Body of pancreas (tissue), 4 donors: ENCODE measurements around the gene ALPL. TPM values are rescaled to one million over a fixed set of nuclear protein-coding genes. Genes with fewer than 3 reads are reported as not detected.

ENCODE experiments used
- ATAC-seq: fragments of 150-250 bp; one replicate; pipeline ENCODE4 v1.9.1; 2016
- DNase-seq, 4 donors: peaks; one replicate each; pipeline ENCODE4 v3.0.0-alpha.2; 2019
- H3K27ac ChIP-seq, 4 donors: fragments of 200-600 bp; sonication (generic); 1 replicate in 3 of 4; 2 replicates in 1 of 4; pipeline versions ENCODE4 v1.5.1 to v1.6.1; 2016 to 2019; ENCODE audit warnings: mild to moderate bottlenecking in 1 of 4, mixed read lengths in 1 of 4, moderate library complexity in 1 of 4
- H3K27me3 ChIP-seq, 2 donors: fragments of 200-600 bp; sonication (generic); one replicate each; pipeline ENCODE4 v1.6.0; 2016; ENCODE audit warnings: mild to moderate bottlenecking in 1 of 2
- H3K36me3 ChIP-seq, 2 donors: fragments of 200-600 bp; sonication (generic); replicated peaks in 1 of 2; 2 replicates each; pipeline ENCODE4 v1.5.1; 2016; ENCODE audit warnings: low read depth in 2 of 2; ENCODE audit not compliant: insufficient read depth in 1 of 2
- H3K4me1 ChIP-seq: fragments of 200-600 bp; sonication (generic); one replicate; pipeline ENCODE4 v1.6.0; 2016
- H3K4me3 ChIP-seq, 2 donors: fragments of 200-600 bp; sonication (generic); 1 replicate in 1 of 2; 2 replicates in 1 of 2; pipeline ENCODE4 v1.5.1; 2016 to 2019
- H3K9me3 ChIP-seq, 3 donors: fragments of 200-600 bp; sonication (generic); 1 replicate in 2 of 3; 2 replicates in 1 of 3; pipeline ENCODE4 v1.5.1; 2016
- POLR2A ChIP-seq, 3 donors: fragments of 450-650 bp; IDR thresholded peaks; one replicate each; pipeline ENCODE4 v1.6.1; 2016; ENCODE audit warnings: antibody characterized with exemption in 3 of 3, mild to moderate bottlenecking in 2 of 3
- WGBS, 2 donors: methylation state at CpG; one replicate each; pipeline ENCODE4 v1.1.5; 2017; 5-methylcytosine and 5-hydroxymethylcytosine counted together
- intact Hi-C: fragments of 100-400 bp; cut with DNase I; formaldehyde crosslinking; loops from one replicate; pipeline ENCODE4 v1.15.1; 2023
- total RNA-seq, 2 donors: library from RNA; depleted of rRNA; stranded (reverse); fragments of >200 nt; gene quantifications; one replicate each; pipeline ENCODE4 v1.1.0, GENCODE V29; 2016
- TF ChIP-seq, protein P1 (sequence below), 7 experiments: fragments of 450-650 bp in 4 of 7; fragments of 200-600 bp in 3 of 7; sonication (generic) in 3 of 7; IDR thresholded peaks; one replicate each; pipeline ENCODE4 v1.5.1; 2016 to 2019; ENCODE audit warnings: antibody characterized with exemption in 7 of 7

ALPL gene
- total RNA-seq, 2 donors from 2014 or later = 3.4 to 10.9 TPM

DNA sequence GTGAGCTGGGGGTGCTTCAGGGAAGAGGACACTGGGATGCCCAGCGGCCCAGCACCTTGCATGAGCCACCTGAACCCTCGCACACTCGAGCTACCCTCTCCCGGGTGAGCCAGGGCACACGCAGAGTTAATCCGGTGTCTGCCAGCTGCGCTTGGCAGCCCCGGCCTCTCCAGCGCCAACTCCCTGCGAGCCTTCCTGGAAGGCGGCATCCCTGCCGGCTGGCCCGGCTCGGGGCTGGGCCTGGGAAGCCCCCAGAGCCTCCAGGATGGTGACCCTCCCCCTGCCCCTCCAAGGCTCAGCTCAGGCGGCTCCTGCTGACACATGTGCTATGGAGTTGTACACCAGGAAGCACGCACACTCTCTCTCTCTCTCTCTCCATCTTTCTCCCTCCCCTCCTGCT is 111.3 kb downstream of the ALPL start:
- DNase-seq (peak; percentile 56 to 71 (median 62)), ATAC-seq (no peak)
- no peaks in the 10 kb centered on the region for H3K27me3 ChIP-seq
- WGBS, 2 donors = 8 to 17% methylated on average over 10 to 16 of the region's 16 CpGs
- TF ChIP-seq, protein P1, sequence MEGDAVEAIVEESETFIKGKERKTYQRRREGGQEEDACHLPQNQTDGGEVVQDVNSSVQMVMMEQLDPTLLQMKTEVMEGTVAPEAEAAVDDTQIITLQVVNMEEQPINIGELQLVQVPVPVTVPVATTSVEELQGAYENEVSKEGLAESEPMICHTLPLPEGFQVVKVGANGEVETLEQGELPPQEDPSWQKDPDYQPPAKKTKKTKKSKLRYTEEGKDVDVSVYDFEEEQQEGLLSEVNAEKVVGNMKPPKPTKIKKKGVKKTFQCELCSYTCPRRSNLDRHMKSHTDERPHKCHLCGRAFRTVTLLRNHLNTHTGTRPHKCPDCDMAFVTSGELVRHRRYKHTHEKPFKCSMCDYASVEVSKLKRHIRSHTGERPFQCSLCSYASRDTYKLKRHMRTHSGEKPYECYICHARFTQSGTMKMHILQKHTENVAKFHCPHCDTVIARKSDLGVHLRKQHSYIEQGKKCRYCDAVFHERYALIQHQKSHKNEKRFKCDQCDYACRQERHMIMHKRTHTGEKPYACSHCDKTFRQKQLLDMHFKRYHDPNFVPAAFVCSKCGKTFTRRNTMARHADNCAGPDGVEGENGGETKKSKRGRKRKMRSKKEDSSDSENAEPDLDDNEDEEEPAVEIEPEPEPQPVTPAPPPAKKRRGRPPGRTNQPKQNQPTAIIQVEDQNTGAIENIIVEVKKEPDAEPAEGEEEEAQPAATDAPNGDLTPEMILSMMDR (IDR thresholded peaks at IDR 0.05) = no peak
- peak in 1 of 3 donors; percentile 28 for TF ChIP-seq POLR2A (IDR thresholded peaks at IDR 0.05)
- H3K27ac ChIP-seq = peak overlapping the region; percentile 68 to 85 (median 82)
- peaks cover 86% of the 10 kb centered on the region for H3K4me1 ChIP-seq
- H3K9me3 ChIP-seq = no peaks in the 10 kb centered on the region
- peaks cover 0 to 4% of the 10 kb centered on the region in 2 donors for H3K36me3 ChIP-seq
- H3K4me3 ChIP-seq = peak overlapping the region; percentile 64 to 78
- intact Hi-C loops = no loop called here

DNA sequence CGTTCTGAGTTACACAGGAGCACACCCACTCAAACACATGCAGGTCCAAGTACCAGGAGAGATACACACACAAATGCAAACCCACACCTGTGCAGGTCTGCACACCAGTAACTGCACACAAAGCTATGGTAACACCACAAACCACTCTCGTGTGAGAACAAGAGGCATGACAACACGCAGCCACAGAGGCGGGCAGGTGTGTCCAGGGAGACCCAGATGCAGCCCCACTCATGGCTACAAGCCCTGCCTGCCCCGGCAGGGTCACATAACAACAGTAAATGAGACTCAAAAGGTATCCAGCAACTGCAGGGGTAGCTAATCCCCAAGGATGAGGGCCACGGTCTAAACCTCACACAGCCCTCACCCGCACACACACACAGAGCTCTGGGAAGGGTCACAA is 111.8 kb downstream of the ALPL start:
- intact Hi-C loops = no loop called here
- WGBS, 2 donors = 25% methylated on average over 6 to 7 of the region's 7 CpGs
- Histone ChIP-seq H3K9me3 (no peaks in the 10 kb centered on the region), H3K27me3 (no peaks in the 10 kb centered on the region), H3K4me3 (peak overlapping the region; percentile 64 to 78), H3K27ac (peak overlapping the region; percentile 68 to 85 (median 82)), H3K4me1 (peaks cover 86% of the 10 kb centered on the region), H3K36me3 (peaks cover 0 to 4% of the 10 kb centered on the region in 2 donors)
- no peak for TF ChIP-seq POLR2A (IDR thresholded peaks at IDR 0.05)
- TF ChIP-seq, protein P1 (IDR thresholded peaks at IDR 0.05) = no peak
- DNase-seq (no peak), ATAC-seq (no peak)

DNA sequence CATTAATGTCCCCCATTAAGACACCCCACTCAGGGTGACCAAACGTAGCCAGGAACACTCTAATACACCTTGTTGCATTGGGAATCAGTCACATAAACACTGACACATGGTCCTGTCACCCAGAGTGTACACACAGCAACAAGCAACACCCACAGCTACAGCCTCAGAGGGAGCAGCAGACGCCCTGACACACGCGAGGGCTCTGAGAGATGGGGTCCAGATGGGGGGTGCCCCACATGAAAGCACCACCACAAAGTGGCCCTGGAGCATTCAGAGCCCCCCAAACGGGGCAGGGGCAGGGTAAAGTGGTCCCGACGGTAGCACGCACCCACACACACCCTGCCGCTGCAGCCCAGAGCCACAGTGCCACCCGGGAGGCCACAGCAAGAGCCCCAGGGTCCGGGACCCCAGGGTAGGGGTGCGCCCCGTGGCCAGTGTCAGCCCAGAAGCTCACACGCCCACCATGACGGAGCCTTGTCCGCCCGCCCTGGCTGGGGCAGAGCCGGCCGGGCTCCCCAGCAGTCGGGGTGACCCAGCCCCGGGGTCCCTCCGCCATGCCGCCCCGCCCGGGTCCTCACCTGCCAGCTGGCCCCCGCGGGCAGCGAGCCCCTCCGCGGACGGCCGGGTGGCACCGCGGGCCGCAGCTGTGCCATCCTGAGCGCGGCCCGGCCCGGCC is 112.7 kb downstream of the ALPL start:
- no peaks in the 10 kb centered on the region for H3K27me3 ChIP-seq
- H3K36me3 ChIP-seq = peaks cover 0 to 2% of the 10 kb centered on the region in 2 donors
- H3K27ac ChIP-seq = peak overlapping the region; percentile 81 to 98 (median 84)
- intact Hi-C loops = no loop called here
- peak overlapping the region; percentile 64 to 78 for H3K4me3 ChIP-seq
- WGBS, 2 donors = 0 to 10% methylated on average over 5 to 35 of the region's 39 CpGs
- H3K9me3 ChIP-seq = no peaks in the 10 kb centered on the region
- DNase-seq (no peak), ATAC-seq (no peak)
- TF ChIP-seq, protein P1 (IDR thresholded peaks at IDR 0.05) = no peak
- TF ChIP-seq POLR2A (IDR thresholded peaks at IDR 0.05) = no peak
- peaks cover 78% of the 10 kb centered on the region for H3K4me1 ChIP-seq

DNA sequence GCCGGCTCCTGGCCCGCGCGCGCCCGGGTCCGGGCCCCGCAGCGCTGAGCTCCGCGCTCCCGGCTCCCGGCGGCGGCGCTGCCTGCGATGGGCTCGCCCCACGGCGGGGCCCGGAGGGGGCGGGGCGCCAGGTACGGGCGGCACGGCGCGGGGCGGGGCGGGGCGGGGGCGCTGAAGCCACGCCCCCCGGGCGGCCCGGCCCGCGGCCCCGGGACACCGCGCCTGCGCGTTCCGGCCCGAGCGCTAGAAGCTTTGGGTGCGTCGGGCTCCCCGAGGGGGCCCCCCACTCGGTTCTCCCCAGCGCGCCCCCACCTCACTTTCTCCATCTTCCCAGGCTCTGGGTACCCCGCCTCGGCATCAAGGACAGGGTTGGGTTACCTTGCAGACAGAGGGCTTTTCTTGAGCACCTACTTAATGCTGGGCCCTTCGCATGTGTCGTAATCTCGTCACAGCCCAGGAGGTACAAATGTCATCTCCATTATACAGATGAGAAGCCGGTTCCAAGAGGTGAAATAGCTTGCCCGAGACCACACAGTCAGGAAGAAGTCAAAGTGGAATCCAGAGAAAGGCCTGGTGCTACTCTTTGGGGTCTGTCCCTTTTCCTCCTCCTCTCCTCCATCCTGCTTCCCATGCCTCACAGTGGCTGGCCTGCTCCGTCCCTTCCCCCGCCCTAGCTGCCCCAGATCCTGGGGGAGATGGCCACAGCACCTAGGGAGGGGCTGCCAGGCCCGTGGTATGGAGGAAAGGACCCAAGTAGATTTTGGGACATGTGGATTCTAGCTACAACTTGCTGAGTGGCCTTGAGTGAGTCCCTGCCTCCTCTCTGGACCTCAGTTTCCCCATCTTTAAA is 113.5 kb downstream of the ALPL start:
- peak overlapping the region; percentile 88 to 98 (median 96) for H3K27ac ChIP-seq
- intact Hi-C loops = no loop called here
- H3K9me3 ChIP-seq = no peaks in the 10 kb centered on the region
- no peak overlapping the region for H3K4me3 ChIP-seq
- 5 to 20% methylated on average over 8 to 48 of the region's 62 CpGs for WGBS, 2 donors
- DNase-seq = peak; percentile 72 to 86 (median 79)
- no peaks in the 10 kb centered on the region for H3K36me3 ChIP-seq
- peaks cover 70% of the 10 kb centered on the region for H3K4me1 ChIP-seq
- peak; percentile 71 for ATAC-seq
- TF ChIP-seq, protein P1 (IDR thresholded peaks at IDR 0.05) = no peak
- TF ChIP-seq POLR2A (IDR thresholded peaks at IDR 0.05) = peak in 2 of 3 donors; percentile 7 to 48
- H3K27me3 ChIP-seq = no peaks in the 10 kb centered on the region
